Measurements from ENCODE around the gene METTL8.

GRCh38 chr2:171432969-171433762 is 624 bp downstream of the METTL8 start:
- TF ChIP-seq ELF4 (IDR thresholded peaks at IDR 0.05) (no peak), L3MBTL2 (conservative IDR thresholded peaks at IDR 0.05) (peak; percentile 70; the same call in 1 of the 2 replicates), LEF1 (IDR thresholded peaks at IDR 0.05; ENCODE audit: borderline replicate concordance) (no peak), SUZ12 (IDR thresholded peaks at IDR 0.05) (no peak), FOXA1 (IDR thresholded peaks at IDR 0.05) (no peak), SP1 (IDR thresholded peaks at IDR 0.05) (no peak), FOXM1 (IDR thresholded peaks at IDR 0.05; ENCODE audit: borderline replicate concordance) (no peak), BHLHE40 (IDR thresholded peaks at IDR 0.05; ENCODE audit: borderline replicate concordance) (no peak)

All from HEK293T (cell line).